Esophagus (tissue), 2 donors: ENCODE results near the gene ICAM4. TPM values are rescaled to one million over a fixed set of nuclear protein-coding genes. Genes with fewer than 3 reads are reported as not detected.

Experiments used
- H3K27ac ChIP-seq, 2 donors: one replicate each; pipeline ENCODE4 v1.5.1; 2013; ENCODE audit warnings: low read depth in 2 of 2, mild to moderate bottlenecking in 2 of 2, inconsistent platforms in 1 of 2, low read length in 1 of 2, moderate library complexity in 1 of 2
- H3K27me3 ChIP-seq, 2 donors: one replicate each; pipeline ENCODE4 v1.6.1; 2013; ENCODE audit warnings: low read length in 2 of 2, control low read depth in 1 of 2, mild to moderate bottlenecking in 1 of 2; ENCODE audit not compliant: insufficient read depth in 2 of 2, control insufficient read depth in 1 of 2
- H3K36me3 ChIP-seq, 2 donors: one replicate each; pipeline ENCODE4 v1.6.1; 2013; ENCODE audit warnings: low read length in 1 of 2; ENCODE audit not compliant: control insufficient read depth in 2 of 2, insufficient read depth in 2 of 2
- H3K4me1 ChIP-seq, 2 donors: one replicate each; pipeline ENCODE4 v1.6.1; 2013; ENCODE audit warnings: low read length in 1 of 2; ENCODE audit not compliant: control insufficient read depth in 2 of 2, insufficient read depth in 2 of 2
- H3K4me3 ChIP-seq, 2 donors: one replicate each; pipeline ENCODE4 v1.5.1; 2013; ENCODE audit warnings: low read length in 2 of 2, mild to moderate bottlenecking in 2 of 2, low read depth in 1 of 2, moderate library complexity in 1 of 2
- H3K9me3 ChIP-seq, 2 donors: one replicate each; pipeline ENCODE4 v1.6.1; 2013; ENCODE audit warnings: mild to moderate bottlenecking in 2 of 2, low read depth in 1 of 2, low read length in 1 of 2, moderate library complexity in 1 of 2; ENCODE audit not compliant: control insufficient read depth in 2 of 2, insufficient read depth in 1 of 2
- WGBS, 2 donors: extraction: QIAGEN DNeasy Blood & Tissue Kit; methylation state at CpG; one replicate each; pipeline ENCODE4 v1.1.7; 2013; 5-methylcytosine and 5-hydroxymethylcytosine counted together
- polyA plus RNA-seq, 2 donors: library from polyadenylated mRNA; stranded (reverse); fragments of 200-250 nt; gene quantifications; one replicate each; pipeline ENCODE4 v1.2.3, GENCODE V29; 2013
- donor health status: healthy with polysubstance abuse.
- donor health status: Bipolar disorder and iron deficiency.

The ICAM4 gene
- polyA plus RNA-seq, 2 donors = 0.12 to 0.26 TPM

DNA sequence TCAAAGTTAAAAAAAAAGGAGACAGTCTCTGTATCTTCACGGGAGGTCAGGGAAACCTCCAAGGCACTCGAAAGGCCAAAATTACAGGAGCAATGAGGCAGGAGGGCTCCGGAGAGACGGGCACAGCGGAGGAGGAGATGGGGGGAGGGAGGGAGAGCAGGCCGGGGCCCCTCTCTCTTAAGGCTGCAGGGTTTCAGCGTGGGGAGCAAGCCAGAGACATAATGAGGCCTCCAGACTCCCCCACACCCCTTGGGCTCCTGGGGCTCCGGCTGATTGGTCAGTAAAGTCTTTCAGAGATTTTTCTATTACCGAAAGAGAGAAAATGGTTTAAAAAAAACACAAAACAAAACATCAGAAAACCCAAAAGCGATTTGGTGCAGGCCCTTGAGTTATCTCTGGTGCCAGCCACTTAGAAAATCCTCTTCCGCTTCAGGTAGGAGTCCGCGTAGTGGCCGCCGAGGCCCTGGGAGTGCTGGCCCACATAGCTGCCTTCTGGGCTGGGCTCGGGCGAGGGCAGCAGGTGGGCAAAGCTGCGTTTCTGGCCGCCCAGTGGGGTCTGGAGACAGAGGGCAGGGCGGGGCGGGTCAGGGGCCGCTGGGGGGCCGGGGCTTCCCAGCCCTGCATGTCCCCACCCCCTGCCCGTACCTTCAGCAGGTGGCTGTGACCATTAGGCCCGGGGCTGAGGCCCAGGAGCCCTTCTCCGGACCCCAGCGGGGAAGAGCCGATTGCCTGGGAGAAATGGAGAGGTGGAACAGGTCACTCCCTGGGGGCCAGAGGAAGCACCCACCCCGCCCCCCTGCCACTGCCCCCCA, 30.5 kb downstream of the ICAM4 start:
- WGBS, 2 donors = 82 to 86% methylated on average over 27 to 29 of the region's 29 CpGs
- peaks cover 3 to 29% of the 10 kb centered on the region in 2 donors for H3K36me3 ChIP-seq
- H3K9me3 ChIP-seq = no peaks in the 10 kb centered on the region
- no peak overlapping the region for H3K27ac ChIP-seq
- no peaks in the 10 kb centered on the region for H3K27me3 ChIP-seq
- H3K4me1 ChIP-seq = peaks cover 0 to 2% of the 10 kb centered on the region in 2 donors
- H3K4me3 ChIP-seq = no peak overlapping the region

DNA sequence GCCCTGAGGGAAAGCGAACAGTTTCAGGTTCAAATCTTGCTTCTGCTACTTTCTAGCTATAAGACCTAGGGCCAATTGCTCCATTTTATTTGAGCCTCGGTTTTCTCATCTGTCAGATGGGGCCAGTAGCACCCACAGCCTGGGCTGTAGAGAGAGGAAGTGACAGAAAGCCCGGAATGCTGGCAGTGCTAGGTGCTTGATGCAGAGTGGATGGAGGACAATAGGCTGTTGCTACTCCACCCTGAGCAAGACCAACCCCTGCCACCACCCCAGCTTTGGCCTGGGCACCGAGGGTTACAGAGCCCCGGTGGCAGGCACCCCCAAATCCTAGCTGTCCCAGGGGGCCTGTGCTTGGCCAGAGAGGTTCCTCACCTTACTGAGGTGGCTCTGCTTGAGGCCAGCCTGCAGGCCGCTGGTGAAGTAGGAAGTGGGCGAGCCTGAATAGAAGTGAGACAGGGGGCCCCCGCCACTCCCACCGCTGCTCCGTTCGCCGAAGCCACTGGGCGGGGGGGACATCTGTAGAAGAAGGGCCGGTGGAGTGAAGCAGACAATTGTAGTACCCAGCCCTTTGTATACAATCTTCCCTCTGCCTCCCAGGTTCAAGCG, 31.2 kb downstream of the ICAM4 start:
- Histone ChIP-seq H3K36me3 (peaks cover 5 to 36% of the 10 kb centered on the region in 2 donors), H3K4me3 (no peak overlapping the region), H3K27me3 (no peaks in the 10 kb centered on the region), H3K9me3 (no peaks in the 10 kb centered on the region), H3K4me1 (peaks cover 0 to 2% of the 10 kb centered on the region in 2 donors), H3K27ac (no peak overlapping the region)
- 93% methylated on average over 15 of the region's 15 CpGs for WGBS, 2 donors

- H3K9me3 ChIP-seq = no peaks in the 10 kb centered on the region
- H3K36me3 ChIP-seq = peaks cover 5 to 42% of the 10 kb centered on the region in 2 donors
- H3K4me1 ChIP-seq = peaks cover 0 to 2% of the 10 kb centered on the region in 2 donors
- H3K27me3 ChIP-seq = no peaks in the 10 kb centered on the region
- no peak overlapping the region for H3K27ac ChIP-seq
- 90 to 95% methylated on average over 13 of the region's 13 CpGs for WGBS, 2 donors
- no peak overlapping the region for H3K4me3 ChIP-seq
Observed at GRCh38 chr19:10318807-10319682, 32.3 kb downstream of the ICAM4 start.

- Histone ChIP-seq H3K9me3 (no peaks in the 10 kb centered on the region), H3K4me3 (no peak overlapping the region), H3K27me3 (no peaks in the 10 kb centered on the region), H3K36me3 (peaks cover 5 to 50% of the 10 kb centered on the region in 2 donors), H3K27ac (no peak overlapping the region), H3K4me1 (no peaks in the 10 kb centered on the region)
- WGBS, 2 donors = 93% methylated on average over 31 to 32 of the region's 32 CpGs
Observed at GRCh38 chr19:10320602-10321416, 34.1 kb downstream of the ICAM4 start.

GRCh38 chr19:10321417-10321797, 34.7 kb downstream of the ICAM4 start:
- WGBS, 2 donors = 83 to 88% methylated on average over 10 to 11 of the region's 11 CpGs
- no peak overlapping the region for H3K27ac ChIP-seq
- H3K9me3 ChIP-seq = no peaks in the 10 kb centered on the region
- H3K36me3 ChIP-seq = peaks cover 5 to 51% of the 10 kb centered on the region in 2 donors
- no peak overlapping the region for H3K4me3 ChIP-seq
- H3K4me1 ChIP-seq = no peaks in the 10 kb centered on the region
- no peaks in the 10 kb centered on the region for H3K27me3 ChIP-seq

GRCh38 chr19:10321874-10322835, 35.4 kb downstream of the ICAM4 start:
- 90 to 93% methylated on average over 19 of the region's 19 CpGs for WGBS, 2 donors
- Histone ChIP-seq H3K4me3 (no peak overlapping the region), H3K9me3 (no peaks in the 10 kb centered on the region), H3K4me1 (no peaks in the 10 kb centered on the region), H3K27me3 (no peaks in the 10 kb centered on the region), H3K27ac (no peak overlapping the region), H3K36me3 (peaks cover 5 to 55% of the 10 kb centered on the region in 2 donors)

- no peak overlapping the region for H3K27ac ChIP-seq
- no peaks in the 10 kb centered on the region for H3K9me3 ChIP-seq
- no peaks in the 10 kb centered on the region for H3K4me1 ChIP-seq
- H3K4me3 ChIP-seq = no peak overlapping the region
- no peaks in the 10 kb centered on the region for H3K27me3 ChIP-seq
- WGBS, 2 donors = 91 to 92% methylated on average over 8 of the region's 8 CpGs
- peaks cover 2 to 62% of the 10 kb centered on the region in 2 donors for H3K36me3 ChIP-seq
Observed at GRCh38 chr19:10325732-10326131, 39.0 kb downstream of the ICAM4 start.

DNA sequence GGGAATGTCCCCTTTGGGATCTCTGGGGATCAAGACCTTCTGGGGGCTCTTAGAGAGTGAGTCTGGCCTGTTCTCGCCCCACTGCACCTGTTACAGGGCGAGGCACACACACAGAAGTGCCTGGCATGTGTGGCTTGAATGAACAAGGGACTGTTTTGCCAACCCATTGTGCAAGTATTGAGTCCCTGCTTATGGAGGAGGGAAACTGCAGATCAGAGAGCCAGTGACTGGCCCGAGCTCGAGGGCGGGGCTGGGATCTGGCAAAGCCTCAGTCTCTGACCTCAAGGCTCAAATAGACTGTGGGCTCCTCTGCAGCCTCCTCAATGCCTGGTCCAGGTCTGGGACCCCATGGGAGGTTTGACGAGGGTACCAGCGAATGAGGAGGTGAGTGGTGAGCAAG, 41.0 kb downstream of the ICAM4 start:
- H3K36me3 ChIP-seq = peaks cover under 1 to 45% of the 10 kb centered on the region in 2 donors
- no peak overlapping the region for H3K4me3 ChIP-seq
- peaks cover 4 to 6% of the 10 kb centered on the region in 2 donors for H3K4me1 ChIP-seq
- H3K27me3 ChIP-seq = no peaks in the 10 kb centered on the region
- WGBS, 2 donors = 85 to 87% methylated on average over 6 to 7 of the region's 7 CpGs
- H3K27ac ChIP-seq = no peak overlapping the region
- H3K9me3 ChIP-seq = no peaks in the 10 kb centered on the region
